OCI-LY7 (cell line): Measurements from ENCODE around the gene MYO18A. TPM values are rescaled to one million over a fixed set of nuclear protein-coding genes. Genes with fewer than 3 reads are reported as not detected.
A peak's percentile ranks its signal among the peaks of the same experiment; 100 is the strongest.

Source experiments
- BruUV-seq: library from RNA; stranded (reverse); fragments of 400-500 nt; replicated peaks from 2 replicates; lab custom pipeline; 2021; lab: Mats Ljungman, UMichigan
- CTCF ChIA-PET: fragments of 300-600 bp; sonication (Branson Sonifier 250); formaldehyde crosslinking; loops from one replicate; lab custom pipeline; 2022; ENCODE audit warnings: antibody characterized with exemption; ENCODE audit not compliant: unreplicated experiment; lab: Charles Lee
- POLR2A ChIA-PET: fragments of 300-600 bp; sonication (Branson Sonifier 250); formaldehyde crosslinking; loops from one replicate; lab custom pipeline; 2022; ENCODE audit warnings: antibody characterized with exemption; lab: Charles Lee
- DNase-seq: peaks from one replicate; pipeline ENCODE4 v3.0.0-alpha.2; 2015; ENCODE audit warnings: low spot score
- H2AFZ ChIP-seq: fragments of 200-600 bp; sonication (generic), shearing (Covaris generic); 2 replicates; pipeline ENCODE4 v1.6.1; 2014; ENCODE audit warnings: mild to moderate bottlenecking, antibody characterized with exemption, low read length, moderate library complexity
- H3K27ac ChIP-seq: fragments of 200-600 bp; sonication (generic); 2 replicates; pipeline ENCODE4 v1.5.1; 2014; ENCODE audit warnings: mixed run types, low read depth, mild to moderate bottlenecking, moderate library complexity, low read length, inconsistent platforms; ENCODE audit not compliant: poor library complexity, severe bottlenecking
- H3K36me3 ChIP-seq: fragments of 200-600 bp; sonication (generic); 2 replicates; pipeline ENCODE4 v1.6.1; 2014; ENCODE audit warnings: mild to moderate bottlenecking, antibody characterized with exemption, low read length, moderate library complexity, mixed read lengths; ENCODE audit not compliant: insufficient read depth
- H3K4me1 ChIP-seq: fragments of 200-600 bp; sonication (generic); 2 replicates; pipeline ENCODE4 v1.5.1; 2014; ENCODE audit warnings: mild to moderate bottlenecking, low read length; ENCODE audit not compliant: insufficient read depth, poor library complexity, severe bottlenecking
- H3K4me2 ChIP-seq: fragments of 200-600 bp; sonication (generic); 2 replicates; pipeline ENCODE4 v1.6.1; 2014; ENCODE audit warnings: mild to moderate bottlenecking, low read length
- H3K4me3 ChIP-seq: fragments of 200-600 bp; sonication (generic); 2 replicates; pipeline ENCODE4 v1.5.1; 2014; ENCODE audit warnings: mild to moderate bottlenecking, low read depth, low read length; ENCODE audit not compliant: poor library complexity, severe bottlenecking
- H3K79me2 ChIP-seq: fragments of 200-600 bp; sonication (generic); 2 replicates; pipeline ENCODE4 v1.6.1; 2016; ENCODE audit warnings: low read depth, mild to moderate bottlenecking, low read length, moderate library complexity, mixed read lengths; ENCODE audit not compliant: insufficient read depth
- H3K9me2 ChIP-seq: fragments of 200-600 bp; sonication (generic); 2 replicates; pipeline ENCODE4 v1.6.1; 2016; ENCODE audit warnings: mild to moderate bottlenecking, low read length, mixed read lengths; ENCODE audit not compliant: insufficient read depth
- H3K9me3 ChIP-seq: fragments of 200-600 bp; sonication (generic); 2 replicates; pipeline ENCODE4 v1.6.1; 2014; ENCODE audit warnings: mild to moderate bottlenecking, mixed run types, low read length, mixed read lengths
- H4K20me1 ChIP-seq: fragments of 200-600 bp; sonication (generic); 2 replicates; pipeline ENCODE4 v1.6.1; 2014; ENCODE audit warnings: mild to moderate bottlenecking, antibody characterized with exemption, low read length, moderate library complexity, mixed read lengths; ENCODE audit not compliant: insufficient read depth
- EZH2phosphoT487 ChIP-seq: fragments of 200-600 bp; sonication (generic); IDR thresholded peaks from 2 replicates; pipeline ENCODE4 v1.6.1; 2018; ENCODE audit warnings: low read depth, borderline replicate concordance, mild to moderate bottlenecking, mixed run types, antibody characterized with exemption, low read length, moderate library complexity, mixed read lengths
- intact Hi-C: fragments of 100-400 bp; cut with micrococcal nuclease; formaldehyde crosslinking; loops from one replicate; pipeline ENCODE4 v1.10.0; 2022; ENCODE audit not compliant: unreplicated experiment
- total RNA-seq, 2 experiments: library from RNA; depleted of rRNA in 1 of 2; stranded (reverse); fragments of >200 nt in 1 of 2; shearing (Covaris generic) in 1 of 2; gene quantifications; 2 replicates each; pipeline ENCODE4 v1.2.3, GENCODE V29; 2014 to 2022
- TF ChIP-seq, protein P1 (sequence below): fragments of 200-600 bp; sonication (generic); conservative IDR thresholded peaks from 2 replicates; pipeline ENCODE4 v1.5.1; 2014; ENCODE audit warnings: mild to moderate bottlenecking, antibody characterized with exemption, low read length, moderate library complexity, mixed read lengths

Gene MYO18A
- total RNA-seq, 2 experiments from 2014 or later = 124 to 128 TPM

GRCh38 chr17:29115961-29116803 lies 64.0 kb downstream of the MYO18A start:
- H2AFZ ChIP-seq = no peak overlapping the region
- H3K79me2 ChIP-seq = no peaks in the 10 kb centered on the region
- no peaks in the 10 kb centered on the region for H3K9me3 ChIP-seq
- H3K4me2 ChIP-seq = no peak overlapping the region
- no peaks in the 10 kb centered on the region for H3K9me2 ChIP-seq
- no TSS peak for BruUV-seq
- ChIA-PET POLR2A (no interaction called here), CTCF (interaction anchor here (0.7 to 1.9 kb wide), 3 partner anchors 12 to 151 kb away, joined by 3 to 16 read pairs (median 3); no protein-coding TSS in a partner anchor)
- H3K4me1 ChIP-seq = no peaks in the 10 kb centered on the region
- no peak overlapping the region for H3K27ac ChIP-seq
- no peaks in the 10 kb centered on the region for H4K20me1 ChIP-seq
- no peak overlapping the region for H3K4me3 ChIP-seq
- peaks cover 70% of the 10 kb centered on the region for H3K36me3 ChIP-seq
- intact Hi-C loops = no loop called here
- DNase-seq = peak; percentile 35
- no peak for TF ChIP-seq EZH2phosphoT487
- TF ChIP-seq, protein P1, sequence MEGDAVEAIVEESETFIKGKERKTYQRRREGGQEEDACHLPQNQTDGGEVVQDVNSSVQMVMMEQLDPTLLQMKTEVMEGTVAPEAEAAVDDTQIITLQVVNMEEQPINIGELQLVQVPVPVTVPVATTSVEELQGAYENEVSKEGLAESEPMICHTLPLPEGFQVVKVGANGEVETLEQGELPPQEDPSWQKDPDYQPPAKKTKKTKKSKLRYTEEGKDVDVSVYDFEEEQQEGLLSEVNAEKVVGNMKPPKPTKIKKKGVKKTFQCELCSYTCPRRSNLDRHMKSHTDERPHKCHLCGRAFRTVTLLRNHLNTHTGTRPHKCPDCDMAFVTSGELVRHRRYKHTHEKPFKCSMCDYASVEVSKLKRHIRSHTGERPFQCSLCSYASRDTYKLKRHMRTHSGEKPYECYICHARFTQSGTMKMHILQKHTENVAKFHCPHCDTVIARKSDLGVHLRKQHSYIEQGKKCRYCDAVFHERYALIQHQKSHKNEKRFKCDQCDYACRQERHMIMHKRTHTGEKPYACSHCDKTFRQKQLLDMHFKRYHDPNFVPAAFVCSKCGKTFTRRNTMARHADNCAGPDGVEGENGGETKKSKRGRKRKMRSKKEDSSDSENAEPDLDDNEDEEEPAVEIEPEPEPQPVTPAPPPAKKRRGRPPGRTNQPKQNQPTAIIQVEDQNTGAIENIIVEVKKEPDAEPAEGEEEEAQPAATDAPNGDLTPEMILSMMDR = peak; percentile 74

DNA sequence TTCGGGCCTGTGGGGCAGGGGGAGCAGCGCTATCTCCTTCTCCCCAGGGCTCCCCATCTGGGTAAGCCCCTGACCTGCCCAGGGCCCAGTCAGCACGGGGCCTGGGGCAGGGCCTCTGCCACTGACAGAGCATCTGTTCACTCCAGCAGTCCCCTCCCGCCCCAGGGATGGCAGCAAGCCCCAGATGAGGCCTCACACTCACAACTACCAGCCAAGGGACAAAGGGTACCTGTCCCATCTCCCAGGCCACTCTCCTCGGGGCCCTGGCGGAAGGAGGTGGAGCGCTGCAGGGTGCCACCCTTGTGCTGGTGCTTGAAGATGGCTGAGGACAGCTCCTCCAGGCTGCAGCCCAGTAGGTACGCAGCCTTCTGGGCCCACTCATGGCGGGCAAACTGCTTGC lies 64.8 kb downstream of the MYO18A start:
- POLR2A ChIA-PET = no interaction called here

More for the DNA sequence above, 64.8 kb downstream of the MYO18A start:
- Histone ChIP-seq H3K4me3 (no peak overlapping the region), H3K9me2 (no peaks in the 10 kb centered on the region), H2AFZ (no peak overlapping the region), H3K36me3 (peaks cover 70% of the 10 kb centered on the region), H3K79me2 (no peaks in the 10 kb centered on the region), H3K9me3 (no peaks in the 10 kb centered on the region), H3K4me2 (no peak overlapping the region), H3K27ac (no peak overlapping the region), H3K4me1 (no peaks in the 10 kb centered on the region), H4K20me1 (no peaks in the 10 kb centered on the region)
- no peak for DNase-seq
- CTCF ChIA-PET = interaction anchor here (1.0 kb wide), 1 partner anchor 13 kb away, joined by 3 read pairs; no protein-coding TSS in a partner anchor
- no TSS peak for BruUV-seq
- TF ChIP-seq, protein P1 = no peak
- TF ChIP-seq EZH2phosphoT487 = no peak
- intact Hi-C loops = no loop called here
